ENCODE measurements around the gene FKBP4.

The FKBP4 gene

DNA sequence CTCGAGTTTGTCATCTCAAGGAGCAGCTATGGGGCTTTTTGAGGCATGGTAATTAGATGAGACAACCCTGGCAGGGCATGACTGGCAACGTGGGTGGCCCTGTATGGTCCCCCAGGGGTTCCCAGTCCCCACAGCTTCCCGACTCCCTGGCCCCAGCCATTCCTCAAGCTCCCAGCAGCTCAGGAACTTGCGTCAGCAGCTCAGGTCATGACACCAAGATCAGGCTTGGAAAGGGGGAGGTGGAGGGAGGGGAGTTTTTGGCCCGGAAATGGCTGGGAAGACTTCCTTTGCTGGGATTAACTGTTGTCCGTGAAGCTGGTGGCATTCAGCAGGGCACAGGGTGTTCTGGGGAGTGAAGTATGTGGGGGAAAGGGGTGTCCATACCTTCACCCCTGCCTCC lies 50.5 kb downstream of the FKBP4 start:
- H3K36me3 ChIP-seq (ENCODE audit: control insufficient read depth in 4 of 4, insufficient read depth in 4 of 4, low read length in 3 of 4): peaks cover 0 to 22% (median 9%) of the 10 kb centered on the region in 4 experiments
- no peaks in the 10 kb centered on the region for H3K9me3 ChIP-seq (ENCODE audit: control extremely low read depth in 1 of 5, control insufficient read depth in 4 of 5, insufficient read depth in 2 of 5, low read depth in 1 of 5, low read length in 4 of 5)
- CTCF ChIA-PET: interaction anchor here (1.0 to 3.8 kb wide), 7 partner anchors 9 to 197 kb away, joined by 3 to 18 read pairs (median 7); no protein-coding TSS in a partner anchor
- POLR2A ChIA-PET: no interaction called here
- no peaks in the 10 kb centered on the region for H3K27me3 ChIP-seq (replicated peaks in 2 of 5; ENCODE audit: control insufficient read depth in 4 of 5, insufficient read depth in 5 of 5, low read length in 4 of 5)
- DNase-seq: no peak
- WGBS (ENCODE audit: insufficient coverage): 60% methylated on average over 1 of the region's 6 CpGs
- H3K27ac ChIP-seq (ENCODE audit: insufficient read depth in 1 of 2, low read depth in 1 of 2, low read length in 2 of 2, poor library complexity in 1 of 2, severe bottlenecking in 2 of 2): no peak overlapping the region
- no peaks in the 10 kb centered on the region for H3K4me1 ChIP-seq (ENCODE audit: control extremely low read depth in 1 of 4, control insufficient read depth in 4 of 4, insufficient read depth in 4 of 4, low read length in 3 of 4)
- no peak overlapping the region for H3K4me3 ChIP-seq (ENCODE audit: control insufficient read depth in 1 of 7, extremely low read depth in 1 of 7, insufficient read depth in 4 of 7, low read depth in 2 of 7, low read length in 6 of 7)

DNA sequence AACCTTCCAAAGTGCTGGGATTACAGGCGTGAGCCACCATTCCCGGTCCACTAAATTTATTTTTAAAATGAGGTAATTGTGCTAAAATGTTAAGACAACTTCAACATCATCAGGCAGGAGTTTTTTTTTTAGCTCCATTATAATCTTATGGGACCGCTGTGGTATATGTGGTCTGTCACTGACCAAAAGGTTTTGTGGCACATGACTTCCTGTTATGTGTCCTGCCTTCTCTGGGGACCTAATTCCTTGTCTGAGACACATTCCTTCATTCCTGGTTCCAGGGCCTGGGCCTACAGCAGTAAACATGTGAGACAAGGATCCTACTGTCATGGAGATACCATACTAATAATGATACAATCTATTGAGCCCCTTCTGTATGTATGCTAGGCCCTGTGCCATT lies 57.2 kb downstream of the FKBP4 start:
- no peaks in the 10 kb centered on the region for H3K27me3 ChIP-seq (replicated peaks in 2 of 5; ENCODE audit: control insufficient read depth in 4 of 5, insufficient read depth in 5 of 5, low read length in 4 of 5)
- ChIA-PET CTCF (interaction anchor here (0.8 to 1.4 kb wide), 4 partner anchors 11 to 182 kb away, joined by 3 to 5 read pairs (median 4); no protein-coding TSS in a partner anchor), POLR2A (no interaction called here)
- no peak for DNase-seq
- H3K4me3 ChIP-seq (ENCODE audit: control insufficient read depth in 1 of 7, extremely low read depth in 1 of 7, insufficient read depth in 4 of 7, low read depth in 2 of 7, low read length in 6 of 7): no peak overlapping the region
- no peak overlapping the region for H3K27ac ChIP-seq (ENCODE audit: insufficient read depth in 1 of 2, low read depth in 1 of 2, low read length in 2 of 2, poor library complexity in 1 of 2, severe bottlenecking in 2 of 2)
- H3K4me1 ChIP-seq (ENCODE audit: control extremely low read depth in 1 of 4, control insufficient read depth in 4 of 4, insufficient read depth in 4 of 4, low read length in 3 of 4): no peaks in the 10 kb centered on the region
- peaks cover 0 to 5% (median 3%) of the 10 kb centered on the region in 4 experiments for H3K36me3 ChIP-seq (ENCODE audit: control insufficient read depth in 4 of 4, insufficient read depth in 4 of 4, low read length in 3 of 4)
- 90% methylated on average over 1 of the region's 3 CpGs for WGBS (ENCODE audit: insufficient coverage)
- no peaks in the 10 kb centered on the region for H3K9me3 ChIP-seq (ENCODE audit: control extremely low read depth in 1 of 5, control insufficient read depth in 4 of 5, insufficient read depth in 2 of 5, low read depth in 1 of 5, low read length in 4 of 5)

DNA sequence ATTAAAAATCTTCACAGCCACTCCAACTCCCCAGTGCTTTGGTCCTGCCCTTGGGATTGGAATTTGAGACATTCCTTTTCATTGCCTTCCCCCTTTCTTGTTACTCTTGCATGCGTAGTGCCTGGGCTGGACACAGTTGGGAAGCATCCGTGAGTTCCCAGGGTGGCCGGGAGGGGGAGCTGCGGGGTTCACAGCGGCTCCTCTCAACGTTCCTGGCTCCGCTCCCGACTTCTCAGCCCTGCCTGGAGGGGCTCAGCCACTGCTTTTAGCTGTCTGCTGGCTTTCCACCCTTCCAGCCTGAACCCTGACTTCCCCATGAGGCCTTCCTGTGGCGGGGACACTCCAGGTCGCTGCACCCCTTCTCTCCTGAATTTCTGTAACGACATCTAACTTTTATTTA lies 58.9 kb downstream of the FKBP4 start:
- DNase-seq: peak; percentile 45 to 66 (median 61)
- no peak overlapping the region for H3K27ac ChIP-seq (ENCODE audit: insufficient read depth in 1 of 2, low read depth in 1 of 2, low read length in 2 of 2, poor library complexity in 1 of 2, severe bottlenecking in 2 of 2)
- H3K27me3 ChIP-seq (replicated peaks in 2 of 5; ENCODE audit: control insufficient read depth in 4 of 5, insufficient read depth in 5 of 5, low read length in 4 of 5): no peaks in the 10 kb centered on the region
- no peaks in the 10 kb centered on the region for H3K4me1 ChIP-seq (ENCODE audit: control extremely low read depth in 1 of 4, control insufficient read depth in 4 of 4, insufficient read depth in 4 of 4, low read length in 3 of 4)
- ChIA-PET POLR2A (no interaction called here), CTCF (interaction anchor here (0.7 to 3.5 kb wide), 12 partner anchors 8 to 278 kb away, joined by 3 to 27 read pairs (median 8); no protein-coding TSS in a partner anchor)
- no peaks in the 10 kb centered on the region for H3K9me3 ChIP-seq (ENCODE audit: control extremely low read depth in 1 of 5, control insufficient read depth in 4 of 5, insufficient read depth in 2 of 5, low read depth in 1 of 5, low read length in 4 of 5)
- peaks cover under 1 to 16% (median 10%) of the 10 kb centered on the region in 4 experiments for H3K36me3 ChIP-seq (ENCODE audit: control insufficient read depth in 4 of 4, insufficient read depth in 4 of 4, low read length in 3 of 4)
- 11% methylated on average over 7 of the region's 11 CpGs for WGBS (ENCODE audit: insufficient coverage)
- H3K4me3 ChIP-seq (ENCODE audit: control insufficient read depth in 1 of 7, extremely low read depth in 1 of 7, insufficient read depth in 4 of 7, low read depth in 2 of 7, low read length in 6 of 7): no peak overlapping the region
